DND-41 (cell line): Measurements from ENCODE around the gene CACTIN.
A peak's percentile ranks its signal among the peaks of the same experiment; 100 is the strongest.

Experiments used
- ATAC-seq: fragments of 200-7000 bp; cut with Tn5 transposase; 3 replicates; pipeline ENCODE4 v1.9.1; 2021; ENCODE audit warnings: low read depth; ENCODE audit not compliant: insufficient read depth
- DNase-seq: peaks from one replicate; pipeline ENCODE4 v3.0.0-alpha.2; 2020
- H2AFZ ChIP-seq: 2 replicates; pipeline ENCODE4 v1.6.0; 2012; ENCODE audit warnings: low read depth, low read length
- H3K27ac ChIP-seq: 2 replicates; pipeline ENCODE4 v1.5.1; 2012; ENCODE audit warnings: low read length, inconsistent platforms
- H3K27me3 ChIP-seq: fragments of 200-600 bp; sonication (generic); 2 replicates; pipeline ENCODE4 v1.6.0; 2012; ENCODE audit warnings: low read length, mild to moderate bottlenecking, inconsistent platforms; ENCODE audit not compliant: insufficient read depth, poor library complexity
- H3K36me3 ChIP-seq: 2 replicates; pipeline ENCODE4 v1.5.1; 2012; ENCODE audit warnings: low read length, inconsistent platforms; ENCODE audit not compliant: insufficient read depth
- H3K4me1 ChIP-seq: 2 replicates; pipeline ENCODE4 v1.5.1; 2012; ENCODE audit warnings: mild to moderate bottlenecking, low read length; ENCODE audit not compliant: insufficient read depth
- H3K4me2 ChIP-seq: 2 replicates; pipeline ENCODE4 v1.6.0; 2012; ENCODE audit warnings: mild to moderate bottlenecking, moderate library complexity, low read length, inconsistent platforms; ENCODE audit not compliant: insufficient read depth
- H3K4me3 ChIP-seq, 2 experiments: fragments of 200-600 bp in 1 of 2; shearing (Covaris generic) in 1 of 2; 2 replicates each; pipeline ENCODE4 v1.5.1; 2012 to 2016; ENCODE audit warnings: inconsistent platforms in 2 of 2, low read length in 2 of 2, mild to moderate bottlenecking in 2 of 2, low read depth in 1 of 2, moderate library complexity in 1 of 2
- H3K79me2 ChIP-seq: 2 replicates; pipeline ENCODE4 v1.6.0; 2012; ENCODE audit warnings: low read length, inconsistent platforms; ENCODE audit not compliant: insufficient read depth
- H3K9ac ChIP-seq: 2 replicates; pipeline ENCODE4 v1.6.0; 2012; ENCODE audit warnings: low read depth, mild to moderate bottlenecking, inconsistent platforms, low read length, moderate library complexity
- H3K9me3 ChIP-seq: 2 replicates; pipeline ENCODE4 v1.5.1; 2012; ENCODE audit warnings: low read length, moderate library complexity, mild to moderate bottlenecking, inconsistent platforms; ENCODE audit not compliant: insufficient read depth, severe bottlenecking
- H4K20me1 ChIP-seq: 2 replicates; pipeline ENCODE4 v1.6.0; 2012; ENCODE audit warnings: low read length; ENCODE audit not compliant: insufficient read depth
- CTCF ChIP-seq: IDR thresholded peaks from 2 replicates; pipeline ENCODE4 v1.5.1; 2012; ENCODE audit warnings: borderline replicate concordance, low read length, moderate library complexity, mild to moderate bottlenecking; ENCODE audit not compliant: poor library complexity, severe bottlenecking; ENCODE audit errors: extremely low read depth
- EZH2 ChIP-seq: IDR thresholded peaks from 3 replicates; pipeline ENCODE4 v1.6.1; 2012; ENCODE audit warnings: borderline replicate concordance, low read depth, mild to moderate bottlenecking, moderate library complexity, low read length, inconsistent platforms; ENCODE audit not compliant: severe bottlenecking

The CACTIN gene

GRCh38 chr19:3617463-3617862 lies 9.1 kb downstream of the CACTIN start:
- peaks cover 3% of the 10 kb centered on the region; the same call in 1 of the 2 replicates for H3K79me2 ChIP-seq
- H3K4me1 ChIP-seq, result no peaks in the 10 kb centered on the region
- DNase-seq (no peak), ATAC-seq (0 out of 3 replicates have a peak, but pooled peaks have one; percentile 22)
- no peak overlapping the region for H2AFZ ChIP-seq
- H3K27ac ChIP-seq, result no peak overlapping the region
- TF ChIP-seq CTCF (no peak), EZH2 (no peak)
- peaks cover 66% of the 10 kb centered on the region for H3K36me3 ChIP-seq
- no peak overlapping the region for H3K4me3 ChIP-seq
- no peaks in the 10 kb centered on the region for H3K27me3 ChIP-seq
- no peak overlapping the region for H3K9ac ChIP-seq
- H4K20me1 ChIP-seq, result peaks cover 5% of the 10 kb centered on the region; the same call in 1 of the 2 replicates
- H3K9me3 ChIP-seq, result no peaks in the 10 kb centered on the region
- H3K4me2 ChIP-seq, result no peak overlapping the region

DNA sequence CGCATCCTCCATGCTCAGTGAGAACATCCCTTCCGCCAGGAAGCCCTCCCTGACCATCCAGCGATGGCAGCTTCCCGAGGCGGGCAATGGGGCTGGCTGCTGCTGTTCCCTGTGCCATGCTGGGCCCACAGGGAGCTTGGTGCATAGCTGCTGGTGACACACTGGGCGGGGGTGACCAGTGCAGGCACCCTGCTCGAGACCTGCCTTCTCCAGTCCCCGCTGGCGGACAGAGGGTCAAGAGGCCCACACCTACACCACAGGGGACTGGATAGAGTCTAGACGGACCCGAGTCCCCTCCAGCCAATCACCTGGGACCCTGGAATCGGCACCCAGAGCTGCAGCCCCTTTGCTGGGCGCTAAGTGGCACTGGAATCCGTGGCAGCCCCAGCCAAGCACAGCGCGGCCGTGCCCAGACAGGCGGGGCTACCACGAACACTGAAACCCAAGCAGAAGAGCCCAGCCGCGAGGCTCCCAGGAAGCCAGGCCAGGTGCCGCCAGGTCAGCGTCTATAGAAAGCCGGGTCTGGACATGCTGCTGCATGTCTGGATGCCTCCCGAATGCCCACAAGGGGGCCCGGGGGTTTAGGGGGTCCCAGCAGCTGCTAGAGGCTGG lies 11.0 kb downstream of the CACTIN start:
- Histone ChIP-seq H4K20me1 (peaks cover 5% of the 10 kb centered on the region; the same call in 1 of the 2 replicates), H3K27me3 (no peaks in the 10 kb centered on the region), H3K9me3 (no peaks in the 10 kb centered on the region), H3K79me2 (no peaks in the 10 kb centered on the region), H3K4me1 (no peaks in the 10 kb centered on the region), H3K4me3 (no peak overlapping the region), H2AFZ (no peak overlapping the region), H3K9ac (no peak overlapping the region), H3K4me2 (no peak overlapping the region), H3K36me3 (peaks cover 66% of the 10 kb centered on the region), H3K27ac (no peak overlapping the region)
- DNase-seq, result no peak
- no peak for ATAC-seq
- no peak for TF ChIP-seq EZH2
- TF ChIP-seq CTCF, result no peak

GRCh38 chr19:3614858-3615505 lies 11.6 kb downstream of the CACTIN start:
- no peak overlapping the region for H2AFZ ChIP-seq
- H3K79me2 ChIP-seq, result no peaks in the 10 kb centered on the region
- no peak overlapping the region for H3K9ac ChIP-seq
- no peak overlapping the region for H3K4me2 ChIP-seq
- H3K9me3 ChIP-seq, result no peaks in the 10 kb centered on the region
- H3K4me1 ChIP-seq, result no peaks in the 10 kb centered on the region
- no peak overlapping the region for H3K4me3 ChIP-seq
- H3K27me3 ChIP-seq, result no peaks in the 10 kb centered on the region
- no peak for ATAC-seq
- DNase-seq, result no peak
- no peak for TF ChIP-seq CTCF
- TF ChIP-seq EZH2, result no peak
- H3K36me3 ChIP-seq, result peaks cover 63% of the 10 kb centered on the region
- H4K20me1 ChIP-seq, result peaks cover 5% of the 10 kb centered on the region; the same call in 1 of the 2 replicates
- H3K27ac ChIP-seq, result no peak overlapping the region
